CD4-positive, alpha-beta T cell treated with Interleukin-10 for 1 hour (primary cell): ENCODE measurements around the gene C1orf216.
"Not testable (repeated sequence)": the region's sequence is repeated elsewhere in the genome, so short reads cannot be mapped to it uniquely, and the experiment has no call there.

Source experiments
- DNase-seq: peaks from one replicate; pipeline ENCODE4 v3.0.0-alpha.2; 2020

The C1orf216 gene

GRCh38 chr1:35718492-35719336 is at the start of gene C1orf216:
TSS of gene C1orf216 (minus strand) at chr1:35718884. CDS start at chr1:35716321, 2,563 bp downstream.
- DNase-seq = peak; percentile 72

- DNase-seq = no peak
Measured at GRCh38 chr1:35764283-35764682, 45.6 kb upstream of the C1orf216 start.

DNA sequence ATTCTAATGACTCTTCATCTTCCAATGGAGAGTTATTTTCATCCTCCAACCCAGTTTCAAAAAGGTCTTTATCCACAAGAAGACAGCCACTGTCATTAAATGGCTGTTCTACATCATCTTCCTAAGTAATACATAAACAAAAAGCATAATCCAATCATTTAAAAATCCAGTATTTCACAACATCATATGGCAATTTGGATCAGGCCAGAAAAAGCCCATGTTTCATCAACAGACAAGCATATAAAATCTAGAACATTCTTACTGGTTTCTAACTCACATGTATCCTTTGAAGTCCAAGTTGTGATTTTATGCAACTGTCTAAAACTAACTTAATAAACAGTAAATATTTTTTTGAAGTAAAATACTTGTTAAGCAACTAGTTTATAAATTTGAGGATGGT is 44.5 kb upstream of the C1orf216 start:
- DNase-seq = no peak

- no peak for DNase-seq
Measured at GRCh38 chr1:35762141-35762540, 43.5 kb upstream of the C1orf216 start.

- no peak for DNase-seq
Measured at GRCh38 chr1:35756064-35756463, 37.4 kb upstream of the C1orf216 start.

GRCh38 chr1:35753626-35754260 is 35.1 kb upstream of the C1orf216 start:
- no peak for DNase-seq

DNA sequence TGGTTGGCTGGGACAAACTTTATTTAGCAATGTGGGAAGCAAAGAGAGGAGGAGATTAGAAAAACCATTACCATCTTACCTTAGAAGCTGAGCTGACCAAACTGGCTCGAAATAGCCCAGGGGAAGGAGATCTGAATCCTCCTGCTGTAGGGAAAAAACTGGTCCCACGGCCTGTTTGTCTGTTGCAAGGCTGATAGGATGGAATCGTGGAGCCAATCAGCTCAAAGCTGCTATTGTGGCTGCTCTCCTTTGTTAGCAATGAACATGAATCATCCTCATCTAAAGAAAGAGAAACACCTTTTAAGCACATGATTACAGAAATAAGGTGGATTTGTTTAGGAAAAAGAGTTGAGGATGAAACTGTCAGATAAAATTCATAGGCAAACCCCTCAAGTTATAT is 29.6 kb upstream of the C1orf216 start:
- no peak for DNase-seq

- no peak for DNase-seq
Measured at GRCh38 chr1:35745124-35745730, 26.5 kb upstream of the C1orf216 start.

DNA sequence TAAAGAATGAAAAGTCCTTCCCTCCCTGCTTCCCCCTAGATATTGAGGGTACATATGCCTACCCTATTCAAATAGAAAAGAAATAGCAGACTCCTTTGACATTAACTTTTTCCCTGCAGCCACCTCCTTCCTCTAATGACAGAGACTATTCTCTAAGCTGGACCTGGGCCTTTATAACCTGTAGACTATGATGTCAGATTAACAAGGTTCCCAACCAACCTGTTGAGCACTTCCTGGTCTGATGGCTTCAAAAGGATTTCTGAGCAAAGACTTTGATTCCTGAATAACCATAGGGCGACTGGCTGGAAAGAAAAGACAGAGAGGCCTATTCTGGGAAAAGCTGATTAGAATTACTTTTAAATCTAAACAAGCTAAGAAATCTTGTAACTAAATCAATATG is 18.4 kb upstream of the C1orf216 start:
- DNase-seq = no peak

GRCh38 chr1:35727434-35728040 is 8.9 kb upstream of the C1orf216 start:
- DNase-seq = no peak

DNA sequence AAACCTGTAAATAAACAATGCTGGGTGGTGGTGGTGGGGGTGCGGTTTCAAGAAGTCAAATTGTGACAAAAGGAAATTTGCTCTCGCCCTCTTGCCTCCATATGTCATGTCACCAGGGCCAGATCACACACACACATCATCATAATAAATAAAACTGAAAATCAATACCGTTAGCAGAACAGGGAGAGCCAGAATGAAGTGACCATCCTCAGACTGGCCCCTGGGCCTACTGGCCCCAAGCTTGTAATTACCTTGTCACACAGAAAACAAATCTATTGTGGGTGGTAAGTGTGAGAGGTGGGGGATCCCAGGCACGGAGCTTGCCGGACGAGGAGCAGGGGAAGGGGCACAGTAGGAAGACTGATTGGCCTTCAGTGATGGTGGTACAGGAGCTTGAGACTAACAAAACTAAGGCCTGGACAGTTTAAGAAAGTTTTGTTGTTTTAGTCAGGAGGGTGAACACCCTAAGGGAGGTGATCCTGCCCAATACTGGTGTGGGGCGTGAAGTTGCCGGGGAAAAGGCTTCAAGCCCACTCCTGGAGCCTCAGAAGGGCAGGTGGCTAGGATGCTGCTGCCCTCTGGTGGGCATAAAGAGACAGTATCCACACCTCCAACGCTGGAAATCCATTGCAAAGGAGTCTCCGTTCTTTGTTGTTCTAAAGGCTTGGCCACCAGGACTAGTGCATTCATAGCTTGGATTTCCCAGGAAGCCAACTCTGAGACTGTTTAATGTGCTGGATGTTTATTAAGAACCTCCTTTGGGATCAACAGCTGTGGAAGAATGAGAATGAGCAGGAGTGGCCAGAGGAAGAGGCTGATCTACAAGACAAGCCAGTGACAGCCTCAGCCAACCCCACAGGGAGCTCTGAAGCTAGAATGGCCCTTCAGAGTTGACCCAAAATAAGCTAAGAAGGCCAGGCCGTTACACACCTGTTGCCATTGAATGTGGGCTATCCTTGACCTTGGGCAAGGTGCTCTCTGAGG is 8.1 kb upstream of the C1orf216 start:
- DNase-seq = peak; percentile 69

DNA sequence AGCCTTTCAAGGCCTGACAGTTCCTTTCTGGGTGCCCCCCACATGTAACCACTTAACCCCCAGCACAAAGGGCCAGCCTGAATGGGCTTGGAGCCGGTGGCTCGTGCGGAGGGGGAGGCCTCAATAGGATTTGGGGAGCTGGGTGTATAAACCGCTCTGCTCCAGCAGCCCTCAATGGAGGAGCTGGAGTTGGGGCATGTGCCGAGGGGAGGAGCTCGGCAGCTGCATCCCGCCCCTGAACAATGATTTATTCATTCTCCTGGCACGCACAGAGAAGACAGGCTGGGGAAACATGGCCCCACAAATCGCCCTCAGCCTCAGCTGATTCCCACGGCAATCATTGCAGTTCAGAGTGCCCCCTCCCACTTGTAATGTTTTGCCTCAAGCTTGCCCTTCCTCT is 6.9 kb upstream of the C1orf216 start:
- no peak for DNase-seq

DNA sequence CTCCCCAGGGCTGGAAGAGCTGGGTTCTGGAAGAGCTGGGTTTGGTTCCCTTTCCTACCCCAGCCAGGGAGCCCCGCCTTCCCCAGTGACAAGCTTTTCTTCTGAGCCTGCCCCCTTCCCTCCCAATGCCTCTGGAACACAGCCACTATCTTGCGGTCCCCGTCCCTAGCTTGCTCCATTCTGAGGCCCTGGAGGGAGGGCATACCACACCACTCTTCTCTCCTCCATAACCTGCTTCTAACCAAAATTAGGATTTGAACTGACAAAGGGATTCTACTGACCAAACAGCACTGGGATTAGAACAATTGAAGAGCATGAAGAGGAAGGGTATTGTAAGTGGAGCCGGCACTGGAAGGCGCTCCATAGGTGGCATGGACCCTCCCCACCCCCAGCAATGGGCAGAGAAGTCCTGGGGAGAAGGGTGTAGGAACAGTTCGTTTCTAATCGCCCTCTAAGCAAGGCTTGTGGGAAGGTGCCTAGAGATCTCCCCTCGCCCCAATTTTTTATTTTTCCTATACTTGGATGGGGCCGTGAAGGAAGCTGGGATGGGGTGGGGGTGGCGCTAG is 690 bp downstream of the C1orf216 start:
- DNase-seq = no peak

- peak; percentile 84 for DNase-seq
Measured at GRCh38 chr1:35715568-35716002, 3.1 kb downstream of the C1orf216 start.

DNA sequence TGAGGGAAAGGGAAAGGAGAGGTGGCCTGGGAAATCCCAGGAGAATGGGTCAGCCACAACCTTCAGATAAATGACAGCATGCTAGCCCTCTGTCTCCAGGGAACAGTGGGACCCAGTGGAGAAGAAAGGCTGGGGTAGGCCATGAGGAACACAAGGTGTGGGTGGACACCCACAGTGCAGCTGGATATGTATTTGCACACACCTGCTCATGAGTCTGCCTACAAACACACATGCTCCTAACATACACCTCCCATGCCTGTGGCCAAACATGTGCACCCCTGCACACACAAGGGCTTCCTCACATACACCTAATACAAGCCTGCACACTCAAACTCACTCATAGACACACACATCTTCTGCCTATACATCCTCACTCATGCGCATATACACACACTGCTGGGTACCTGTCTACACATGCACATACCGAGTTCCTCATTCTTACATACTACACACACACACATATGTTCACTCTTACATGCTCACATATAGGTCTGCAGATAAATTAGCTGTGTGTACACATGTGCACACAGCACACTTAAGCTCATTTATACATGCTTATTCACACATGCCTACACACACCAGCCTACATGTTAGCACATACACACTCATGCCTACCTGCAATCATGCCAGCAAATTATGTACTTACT is 3.6 kb downstream of the C1orf216 start:
- no peak for DNase-seq

DNA sequence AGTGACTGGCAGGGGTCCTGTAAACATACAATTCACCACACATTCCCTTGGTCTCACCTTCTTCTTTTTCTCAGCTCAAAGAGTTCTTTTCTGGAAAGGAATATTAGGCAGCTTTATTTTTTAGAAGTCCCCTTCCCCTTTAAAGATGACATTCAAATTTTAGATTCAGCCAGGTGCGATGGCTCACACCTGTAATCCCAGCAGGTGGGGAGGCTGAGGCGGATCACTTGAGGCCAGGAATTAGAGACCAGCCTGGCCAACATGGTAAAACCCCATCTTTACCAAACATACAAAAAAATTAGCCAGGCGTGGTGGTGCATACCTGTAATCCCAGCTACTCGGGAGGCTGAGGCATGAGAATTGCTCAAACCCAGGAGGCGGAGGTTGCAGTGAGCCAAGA is 7.6 kb downstream of the C1orf216 start:
- DNase-seq = not testable (repeated sequence)

GRCh38 chr1:35708952-35709351 is 9.7 kb downstream of the C1orf216 start:
- no peak for DNase-seq

DNA sequence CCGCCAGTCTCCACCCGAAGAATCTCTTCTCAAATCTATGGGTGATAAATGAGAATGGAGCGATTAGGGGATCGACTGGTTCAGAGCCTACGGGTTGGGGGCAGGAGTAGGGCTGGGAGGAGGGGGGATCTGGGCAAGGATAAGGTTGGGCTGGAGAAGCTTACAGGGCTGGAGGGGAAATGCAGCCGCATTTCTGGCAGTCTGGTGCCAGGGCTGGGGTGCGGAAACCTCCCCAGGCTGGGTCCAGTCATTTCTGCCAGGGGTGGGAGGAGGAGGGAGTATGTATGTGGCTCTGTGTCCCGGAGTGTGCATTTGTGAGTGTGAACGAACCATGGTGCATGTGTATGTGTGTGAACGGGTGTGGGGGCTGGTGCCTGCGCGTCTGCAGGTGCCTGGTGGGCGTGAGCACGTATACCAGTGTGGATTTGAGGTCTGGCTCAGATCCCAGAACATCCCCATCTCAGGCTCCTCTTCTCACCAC is 10.2 kb downstream of the C1orf216 start:
- DNase-seq = no peak

GRCh38 chr1:35707601-35708440 is 10.9 kb downstream of the C1orf216 start:
- peak; percentile 36 for DNase-seq
